ENCODE data around the gene ST6GALNAC1.

DNA sequence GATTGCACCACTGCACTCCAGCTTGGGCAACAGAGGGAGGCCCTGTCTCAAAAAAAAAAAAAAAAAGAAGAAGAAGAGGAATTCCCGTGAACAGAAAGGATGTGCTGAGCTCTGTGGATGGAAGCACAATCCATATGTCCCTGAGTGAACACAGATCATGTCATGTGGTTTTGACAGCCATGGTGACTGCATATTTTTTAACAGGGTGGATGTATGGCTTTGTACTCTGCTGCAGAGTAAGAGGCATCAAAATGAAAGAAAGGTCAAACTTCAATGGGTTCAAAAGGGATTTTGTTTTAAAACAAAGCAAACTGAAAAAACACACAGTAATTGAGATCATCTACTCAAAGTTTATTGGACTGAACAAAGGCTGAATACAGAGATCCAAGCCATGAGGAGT lies 35.7 kb upstream of the ST6GALNAC1 start:
- TF ChIP-seq CTCF (IDR thresholded peaks at IDR 0.05) = no peak
- no peak for TF ChIP-seq POLR2A (IDR thresholded peaks at IDR 0.05)
